GM19452 (cell line): Measurements from ENCODE around the gene TSEN54.
A peak's percentile ranks its signal among the peaks of the same experiment; 100 is the strongest.
"Not testable (repeated sequence)": the region's sequence is repeated elsewhere in the genome, so short reads cannot be mapped to it uniquely, and the experiment has no call there.

Experiments
- ATAC-seq: cut with Tn5 transposase; IDR thresholded peaks from one replicate; pipeline ENCODE4 v1.9.1; 2021; ENCODE audit not compliant: unreplicated experiment

TSEN54 gene

DNA sequence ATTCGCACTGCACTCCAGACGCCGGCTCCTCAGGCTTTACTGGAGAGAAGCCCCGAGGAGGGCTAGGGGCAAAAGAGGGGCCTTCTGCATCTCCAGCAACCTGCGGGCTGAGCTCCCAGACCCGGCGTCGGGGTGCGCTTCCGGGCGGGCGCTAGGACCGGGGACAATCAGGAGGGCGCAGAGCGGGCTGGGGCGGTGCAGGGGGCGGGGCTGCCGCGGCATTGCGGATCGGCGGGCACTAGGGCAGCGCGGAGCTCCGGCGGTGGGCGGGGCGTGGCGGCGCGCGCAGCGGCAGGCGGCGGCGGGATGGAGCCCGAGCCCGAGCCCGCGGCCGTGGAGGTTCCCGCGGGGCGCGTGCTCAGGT is at the start of gene TSEN54:
TSS of gene TSEN54 (plus strand) at position 274 of the 364 bp plus-strand sequence. CDS start at position 307, 33 bp downstream.
- peak; percentile 61 for ATAC-seq

DNA sequence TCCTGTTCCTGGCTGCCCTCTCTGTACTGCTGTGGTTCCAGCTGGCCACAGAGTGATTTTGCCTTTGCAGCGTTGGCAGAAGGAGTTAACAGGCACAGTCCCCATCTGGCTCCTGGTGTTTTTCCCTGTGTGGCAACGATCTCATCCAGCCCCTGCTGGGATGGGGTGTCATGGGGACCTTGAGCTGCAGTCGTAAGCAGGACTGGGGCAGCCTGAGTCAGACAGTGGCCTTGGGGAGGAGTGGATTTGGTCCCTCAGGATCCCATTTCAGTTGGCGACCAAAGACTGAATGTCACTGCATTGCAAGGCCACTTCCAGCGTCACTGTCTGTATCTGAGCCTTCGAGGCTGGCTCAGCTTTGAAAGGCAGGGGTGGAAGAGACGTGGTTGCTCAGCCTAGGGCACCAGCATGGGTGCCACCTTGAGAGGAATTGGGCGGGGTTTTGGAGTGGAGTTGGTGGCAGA is 48.0 kb upstream of the TSEN54 start:
- no peak for ATAC-seq

DNA sequence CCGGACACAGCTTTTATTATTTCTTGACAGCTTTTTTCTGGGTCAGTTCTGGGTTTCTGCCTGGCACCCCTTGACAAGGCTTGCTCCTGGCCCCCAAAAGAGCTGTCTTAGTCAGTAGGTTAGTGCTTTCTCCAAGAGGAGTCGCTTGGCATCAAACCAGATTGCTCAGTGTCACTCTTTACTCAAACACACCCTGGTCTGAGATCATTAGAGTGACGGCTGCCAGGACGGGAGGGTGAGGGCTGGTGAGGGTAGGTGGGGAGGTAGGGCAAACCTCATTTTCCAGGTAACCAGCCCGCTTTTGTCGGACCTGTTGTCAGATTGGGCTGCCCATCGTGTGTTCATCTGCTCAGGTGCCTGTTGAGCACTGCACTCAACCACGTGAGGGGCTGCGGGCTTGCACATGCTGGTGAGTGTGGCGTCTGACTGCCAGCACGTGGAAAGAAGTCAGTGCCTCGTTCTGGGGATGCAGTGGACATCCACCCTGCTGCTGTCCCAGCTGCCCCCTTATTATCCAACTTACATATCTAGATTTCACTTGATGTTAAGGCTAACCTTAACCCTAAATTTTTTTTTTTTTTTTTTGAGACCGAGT is 47.5 kb upstream of the TSEN54 start:
- ATAC-seq: no peak

DNA sequence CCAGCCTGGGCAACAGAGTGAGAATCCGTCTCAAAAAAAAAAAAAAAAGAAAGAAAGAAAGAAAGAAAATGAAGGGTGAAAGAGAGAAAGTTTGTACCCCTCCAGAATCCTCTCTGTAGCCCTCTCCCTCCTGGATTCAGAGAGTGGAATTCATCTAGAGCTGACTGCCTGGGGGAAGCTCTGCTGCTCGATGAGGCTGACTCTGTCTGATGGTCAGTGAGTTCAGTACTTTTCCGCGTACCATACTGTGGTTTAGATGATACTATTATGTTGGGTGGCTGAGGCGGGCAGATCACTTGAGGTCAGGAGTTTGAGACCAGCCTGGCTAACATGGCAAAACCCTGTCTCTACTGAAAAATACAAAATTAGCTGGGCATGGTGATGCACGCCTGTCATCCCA is 45.1 kb upstream of the TSEN54 start:
- no peak for ATAC-seq

DNA sequence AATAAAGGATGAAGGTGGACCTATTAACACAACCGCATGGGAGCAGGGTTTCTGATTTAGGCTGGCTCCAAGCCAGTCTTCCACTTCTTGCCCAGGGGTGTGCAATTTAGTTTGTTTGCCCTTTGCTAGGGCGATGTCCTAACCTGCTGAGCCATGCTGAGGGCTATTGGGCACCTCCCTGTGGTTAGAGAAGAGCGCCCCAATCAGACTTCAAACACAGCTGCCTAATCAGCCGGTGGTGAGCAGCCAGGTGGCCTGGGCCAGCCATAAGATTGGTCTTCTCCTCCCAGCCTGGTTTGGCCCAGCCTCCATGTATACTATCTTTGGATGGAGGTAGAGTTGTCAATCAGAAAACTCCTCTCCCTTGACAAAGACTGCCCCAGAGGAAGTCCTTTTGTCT is 44.2 kb upstream of the TSEN54 start:
- no peak for ATAC-seq

DNA sequence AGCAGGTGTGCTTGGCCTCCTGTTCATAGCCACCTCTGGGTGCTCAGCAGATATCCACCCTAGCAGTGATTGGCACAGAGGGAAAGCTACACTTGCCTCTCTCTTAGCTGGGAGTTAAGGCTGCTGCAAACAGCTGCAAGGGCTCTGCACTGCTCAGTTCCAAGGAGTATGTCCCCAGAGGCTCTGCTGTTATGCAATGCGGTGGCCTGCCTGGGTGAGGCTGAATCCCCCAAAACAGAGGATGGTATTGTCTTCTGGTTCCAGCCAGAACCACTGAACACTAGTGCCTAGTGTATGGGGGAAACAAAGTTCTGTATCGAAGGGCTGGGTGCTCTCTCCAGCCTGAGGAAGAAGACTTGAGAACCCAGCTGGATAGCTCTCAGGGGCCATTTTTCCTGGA is 43.1 kb upstream of the TSEN54 start:
- no peak for ATAC-seq

DNA sequence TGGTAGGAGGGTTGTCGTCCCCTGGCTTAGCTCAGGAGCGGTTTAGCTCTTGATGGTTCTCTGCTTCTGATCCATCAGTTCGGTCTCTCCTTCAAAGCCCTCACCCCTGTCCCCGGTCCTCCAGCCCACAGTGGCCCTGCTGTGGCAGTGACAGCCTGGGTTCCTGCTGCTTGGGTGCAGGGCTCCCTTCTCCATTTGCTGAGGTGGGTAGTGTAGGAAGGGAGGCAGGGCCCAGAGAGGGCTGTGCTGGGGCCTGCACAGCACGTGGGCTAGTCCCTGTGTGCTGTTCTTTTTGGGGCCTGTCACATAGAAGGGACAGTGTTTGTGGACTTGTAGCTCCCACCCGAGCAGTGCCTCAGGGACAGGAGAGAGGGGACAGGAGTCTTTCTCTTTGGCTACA is 41.6 kb upstream of the TSEN54 start:
- ATAC-seq: no peak

DNA sequence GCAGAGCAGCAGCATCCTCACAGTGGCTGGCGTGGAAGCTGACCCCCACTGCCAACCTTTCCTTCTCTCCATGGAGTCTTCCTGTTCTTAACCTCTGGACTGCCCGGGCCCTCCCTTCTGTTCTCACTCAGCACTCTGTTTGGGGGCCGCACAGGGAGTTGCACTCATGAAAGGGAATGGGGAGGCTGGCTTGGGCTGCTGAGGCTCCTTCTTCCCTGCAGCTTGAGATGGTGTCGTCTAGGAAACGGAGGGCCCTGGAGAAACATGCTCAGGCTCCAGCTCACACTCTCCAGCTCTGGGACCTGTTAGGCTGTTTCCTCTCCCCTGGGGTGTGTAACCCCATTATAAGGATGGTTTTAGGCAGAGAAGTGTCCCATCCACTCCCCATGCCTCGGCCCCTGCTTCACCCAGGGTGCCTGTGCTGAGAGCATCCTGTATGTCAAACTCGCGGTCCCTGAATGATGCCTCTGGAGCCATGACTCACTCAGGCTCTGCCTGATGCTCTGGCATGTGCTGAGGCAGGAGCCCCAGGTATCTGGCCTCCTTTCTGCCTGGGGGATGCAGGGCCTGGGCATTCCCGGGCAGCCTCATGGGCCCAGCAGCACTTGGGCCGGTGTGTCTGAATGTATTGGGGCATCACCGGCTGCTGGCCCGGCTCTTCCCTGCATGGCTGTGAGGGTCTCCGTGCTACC is 41.0 kb upstream of the TSEN54 start:
- no peak for ATAC-seq

DNA sequence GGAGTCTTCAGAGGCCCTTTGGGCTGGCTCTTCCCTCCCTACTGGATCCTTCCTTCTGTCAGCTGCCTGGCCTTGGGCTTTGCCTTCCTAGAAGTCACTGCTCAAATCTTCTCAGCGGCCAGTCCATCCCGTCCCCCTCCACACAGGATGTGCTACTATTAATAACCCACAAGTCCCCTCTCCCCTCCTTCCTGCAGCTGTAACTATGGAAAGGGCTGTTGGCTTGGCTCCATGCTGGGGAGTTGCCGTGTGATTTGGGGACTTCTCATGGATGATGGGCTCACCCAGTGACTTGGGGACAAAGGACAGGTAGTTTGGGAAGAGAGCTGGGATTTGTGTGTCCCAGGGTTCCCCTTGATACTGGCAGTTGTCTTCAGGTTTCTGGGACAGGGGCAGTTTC is 40.5 kb upstream of the TSEN54 start:
- no peak for ATAC-seq

DNA sequence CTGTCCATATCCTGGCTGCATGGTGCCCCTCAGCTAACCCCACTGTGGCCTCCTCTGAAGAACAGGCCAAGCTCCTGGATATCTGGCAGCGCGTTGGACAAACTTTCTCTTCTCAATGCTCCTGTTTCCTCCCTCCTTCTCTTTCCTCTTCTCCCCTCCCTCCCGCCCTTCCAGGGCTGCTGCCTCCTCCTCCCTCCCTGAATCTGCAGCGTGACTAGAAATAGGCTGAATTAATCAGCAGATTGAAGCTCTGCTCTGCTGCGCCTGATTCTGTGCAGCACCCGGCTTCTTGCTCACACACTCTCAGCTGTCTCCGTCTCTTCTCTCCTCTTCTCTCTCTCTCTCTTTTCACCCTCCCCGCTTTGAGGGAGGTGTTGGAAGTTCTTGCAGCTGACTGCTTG is 40.1 kb upstream of the TSEN54 start:
- no peak for ATAC-seq

DNA sequence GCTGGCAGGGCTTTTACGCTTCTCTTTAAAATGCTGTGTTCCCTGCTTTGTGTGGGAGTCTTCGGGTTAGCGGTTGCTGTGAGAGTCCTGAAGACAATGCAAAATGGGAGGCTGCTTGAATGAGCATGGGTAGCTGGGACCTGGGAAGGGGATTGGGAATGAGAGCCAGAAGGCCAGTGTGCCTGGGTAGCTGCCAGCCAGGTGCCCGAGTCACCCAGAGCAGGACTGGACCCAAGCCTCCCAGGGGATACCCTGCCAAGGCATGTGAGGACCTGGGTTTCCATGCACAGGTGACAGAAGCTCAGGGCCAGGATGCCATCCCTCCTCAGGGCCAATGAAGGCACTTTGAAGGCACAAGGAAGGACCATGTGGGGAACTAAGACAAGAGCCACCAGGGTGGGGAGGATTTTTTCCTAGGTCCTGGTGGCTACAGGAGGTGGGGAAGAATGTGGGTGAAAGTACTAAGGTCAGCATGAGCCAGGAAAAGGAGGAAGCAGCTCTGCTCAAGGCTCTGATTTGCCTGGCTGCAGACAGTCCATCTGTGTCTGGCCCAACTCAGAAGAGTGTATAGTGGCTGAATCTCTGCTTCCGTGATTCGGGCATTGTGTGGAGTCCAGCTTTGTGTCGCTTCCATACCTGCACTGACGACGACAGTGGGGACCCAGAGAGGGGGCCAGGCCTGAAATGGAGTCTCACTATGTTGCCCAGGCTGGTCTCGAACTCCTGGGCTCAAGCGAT is 39.4 kb upstream of the TSEN54 start:
- no peak for ATAC-seq

DNA sequence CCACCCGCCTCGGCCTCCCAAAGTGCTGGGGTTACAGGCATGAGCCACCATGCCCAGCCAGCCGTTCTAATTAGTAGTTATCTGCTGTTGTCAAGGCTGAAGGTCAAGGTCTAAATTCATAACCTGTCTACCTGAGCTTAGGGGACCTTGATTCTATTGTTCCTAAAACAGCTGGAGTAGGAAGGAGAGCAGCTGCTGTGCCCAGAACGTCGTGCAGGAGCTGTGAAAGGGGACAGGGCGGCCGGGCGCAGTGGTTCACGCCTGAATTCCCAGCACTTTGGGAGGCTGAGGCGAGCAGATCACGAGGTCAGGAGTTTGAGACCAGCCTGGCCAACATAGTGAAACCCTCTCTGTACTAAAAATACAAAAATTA is 38.9 kb upstream of the TSEN54 start:
- not testable (repeated sequence) for ATAC-seq

DNA sequence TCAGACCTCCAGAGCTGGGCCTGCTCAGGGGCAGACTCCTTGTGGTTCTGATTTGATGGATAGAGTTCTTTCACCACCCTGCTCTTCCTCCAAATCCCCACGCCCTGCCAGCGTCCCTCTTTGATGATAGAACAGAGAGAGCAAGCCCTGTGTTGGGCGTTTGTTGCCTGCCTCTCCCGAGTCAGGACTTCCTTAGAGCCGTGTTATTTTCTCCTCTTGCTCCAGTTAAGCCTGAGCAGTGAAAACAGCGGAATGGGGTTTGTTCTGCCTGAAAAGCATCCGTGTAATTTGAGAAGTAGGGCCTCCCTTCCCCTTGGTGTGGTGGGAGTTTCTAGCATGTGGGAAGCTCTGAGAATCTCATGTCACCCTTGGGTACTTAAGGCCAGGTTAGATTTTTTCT is 37.8 kb upstream of the TSEN54 start:
- no peak for ATAC-seq

DNA sequence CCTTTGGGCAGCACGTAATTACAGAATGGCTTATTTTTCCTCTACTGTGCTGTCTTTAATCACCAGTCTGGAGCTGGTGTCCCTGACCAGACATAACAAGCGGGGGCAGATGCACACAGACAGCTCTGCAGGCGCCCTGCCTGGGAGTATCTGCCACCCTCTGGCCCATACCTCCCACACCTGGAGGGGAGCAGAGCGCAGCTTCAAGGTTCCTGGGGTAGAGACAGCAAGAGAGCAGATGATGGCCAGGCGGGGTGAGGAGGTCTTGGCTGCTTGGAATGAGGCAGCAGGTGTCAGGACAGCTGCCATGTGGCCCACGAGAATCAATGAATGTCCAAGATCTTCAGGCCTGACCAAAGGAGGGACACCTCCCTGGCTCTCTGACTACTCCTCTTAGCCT is 36.0 kb upstream of the TSEN54 start:
- ATAC-seq: no peak

DNA sequence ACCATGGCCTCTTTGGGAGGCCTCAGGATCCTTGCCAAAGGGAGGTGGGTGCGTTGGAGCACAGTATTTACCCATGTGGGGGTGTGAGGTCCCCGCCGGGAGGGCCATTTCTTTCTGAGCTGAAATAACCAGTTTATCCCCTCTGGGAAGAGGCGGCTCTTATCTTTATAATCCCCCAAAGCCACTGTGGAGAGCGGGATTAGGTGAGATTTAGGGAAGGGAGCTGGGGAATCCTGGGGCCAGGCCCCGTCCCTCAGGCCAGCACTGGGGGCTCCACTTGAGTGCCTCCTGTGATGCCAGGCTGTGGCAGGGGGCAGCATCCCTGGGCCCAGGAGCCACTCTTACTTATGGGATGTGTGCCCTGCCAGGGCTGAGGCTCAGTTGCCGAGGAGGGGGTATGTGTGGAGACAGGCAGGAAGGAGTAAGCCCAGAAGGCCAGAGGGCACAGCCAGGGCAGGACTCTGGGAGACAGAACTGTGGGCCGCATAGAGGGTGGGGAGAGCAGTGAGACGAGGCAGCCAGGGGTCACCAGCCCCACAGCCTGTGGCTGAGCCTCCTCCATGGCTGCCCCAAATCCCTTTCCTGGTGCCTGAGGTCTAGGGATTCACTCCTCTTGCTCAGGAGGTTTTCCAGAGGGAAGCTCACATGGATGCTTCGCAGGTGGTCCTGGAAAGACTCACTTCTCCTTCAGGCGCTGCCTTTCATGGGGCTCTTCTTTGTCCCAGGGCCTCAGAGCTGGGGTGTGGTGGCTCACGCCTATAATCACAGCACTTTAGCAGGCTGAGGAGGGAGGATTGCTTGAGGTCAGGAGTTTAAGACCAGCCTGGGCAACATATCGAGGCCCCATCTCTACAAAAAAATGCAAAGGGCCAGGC is 34.9 kb upstream of the TSEN54 start:
- no peak for ATAC-seq

DNA sequence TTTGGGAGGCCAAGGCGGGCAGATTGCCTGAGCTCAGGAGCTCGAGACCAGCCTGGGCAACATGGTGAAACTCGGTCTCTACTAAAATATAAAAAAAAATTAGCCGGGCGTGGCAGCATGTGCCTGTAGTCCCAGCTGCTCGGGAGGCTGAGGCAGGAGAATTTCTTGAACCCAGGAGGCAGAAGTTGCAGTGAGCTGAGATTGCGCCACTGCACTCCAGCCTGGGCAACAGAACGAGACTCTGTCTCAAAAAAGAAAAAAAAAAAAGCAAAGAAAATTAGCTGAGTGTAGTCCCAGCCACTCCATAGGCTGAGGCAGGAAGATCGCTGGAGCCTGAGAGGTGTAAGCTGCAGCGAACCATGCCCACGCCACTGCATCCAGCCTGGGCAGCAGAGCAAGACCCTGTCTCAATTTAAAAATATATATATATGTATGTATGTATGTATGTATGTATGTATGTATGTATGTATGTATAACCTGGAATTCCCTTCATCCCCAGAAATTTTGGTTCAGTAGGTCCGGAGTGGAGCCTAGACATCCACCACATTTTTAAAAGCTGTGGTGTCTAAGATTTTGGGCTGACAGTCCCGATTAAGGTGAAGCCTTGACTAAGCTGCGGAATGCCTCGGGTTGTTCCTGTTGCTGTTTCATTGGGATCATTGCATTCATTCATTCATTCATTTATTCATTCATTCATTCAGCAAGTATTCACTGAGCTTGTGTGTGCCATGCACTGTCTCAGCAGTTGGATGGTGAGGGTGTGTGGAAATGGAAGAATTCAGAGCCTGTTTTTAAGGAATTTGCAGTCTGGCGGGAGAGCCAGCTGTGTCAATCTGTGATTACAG is 34.0 kb upstream of the TSEN54 start:
- no peak for ATAC-seq

DNA sequence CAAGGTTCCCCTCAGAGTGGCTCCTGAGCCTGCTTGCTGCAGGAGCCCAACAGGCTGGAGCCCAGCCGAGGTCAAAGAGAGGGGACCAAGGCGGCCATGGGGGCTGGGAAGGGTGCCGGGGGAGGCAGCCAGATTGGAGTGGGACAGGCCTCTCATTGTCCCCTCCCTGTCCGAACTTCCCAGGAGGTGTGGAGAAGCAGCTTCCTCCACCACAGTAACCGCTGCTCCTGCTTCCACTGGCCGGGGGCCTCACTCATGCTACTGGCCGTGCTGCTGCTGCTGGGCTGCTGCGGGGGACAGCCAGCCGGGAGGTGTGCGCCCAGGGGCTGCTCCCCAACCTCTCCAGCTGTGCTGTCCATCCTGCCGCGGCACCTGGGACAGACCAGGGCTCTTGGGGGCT is 30.6 kb upstream of the TSEN54 start:
- no peak for ATAC-seq

DNA sequence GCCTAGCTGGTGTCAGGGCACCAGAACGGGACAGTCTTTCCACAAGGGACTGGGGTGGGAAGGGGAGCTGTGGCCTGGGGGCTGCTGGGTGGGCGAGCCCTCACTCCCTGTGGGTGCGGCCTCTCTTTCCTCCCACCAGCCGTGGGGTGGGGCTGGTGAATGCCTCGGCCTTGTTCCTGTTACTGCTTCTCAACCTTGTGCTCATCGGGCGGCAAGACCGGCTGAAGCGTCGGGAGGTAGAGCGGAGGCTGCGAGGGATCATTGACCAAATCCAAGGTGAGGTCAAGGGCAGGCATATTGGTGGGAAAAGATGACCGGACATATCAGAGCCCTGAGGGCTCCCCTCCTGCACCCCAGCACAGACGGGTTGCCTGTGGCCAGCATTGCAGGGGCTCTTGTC is 30.2 kb upstream of the TSEN54 start:
- no peak for ATAC-seq

DNA sequence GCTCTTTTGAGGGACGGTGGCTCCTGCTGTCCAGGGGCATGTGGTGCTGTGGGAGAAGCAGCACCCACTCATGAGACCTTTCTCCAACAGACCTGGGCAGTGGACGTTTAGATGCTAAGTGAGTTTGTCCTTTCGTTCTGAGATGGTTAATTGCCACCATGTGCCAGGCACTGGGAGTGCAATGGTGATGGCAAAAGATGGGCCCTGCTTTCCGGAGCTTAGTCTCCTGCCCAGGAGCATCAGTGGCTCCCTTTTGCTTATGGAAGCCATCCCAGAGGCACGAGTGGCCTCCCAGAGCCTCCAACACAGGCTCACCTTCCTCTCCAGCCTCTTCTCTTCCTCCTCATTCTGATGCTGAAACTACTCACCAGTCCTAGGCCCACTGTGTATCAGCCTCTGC is 29.4 kb upstream of the TSEN54 start:
- ATAC-seq: no peak

DNA sequence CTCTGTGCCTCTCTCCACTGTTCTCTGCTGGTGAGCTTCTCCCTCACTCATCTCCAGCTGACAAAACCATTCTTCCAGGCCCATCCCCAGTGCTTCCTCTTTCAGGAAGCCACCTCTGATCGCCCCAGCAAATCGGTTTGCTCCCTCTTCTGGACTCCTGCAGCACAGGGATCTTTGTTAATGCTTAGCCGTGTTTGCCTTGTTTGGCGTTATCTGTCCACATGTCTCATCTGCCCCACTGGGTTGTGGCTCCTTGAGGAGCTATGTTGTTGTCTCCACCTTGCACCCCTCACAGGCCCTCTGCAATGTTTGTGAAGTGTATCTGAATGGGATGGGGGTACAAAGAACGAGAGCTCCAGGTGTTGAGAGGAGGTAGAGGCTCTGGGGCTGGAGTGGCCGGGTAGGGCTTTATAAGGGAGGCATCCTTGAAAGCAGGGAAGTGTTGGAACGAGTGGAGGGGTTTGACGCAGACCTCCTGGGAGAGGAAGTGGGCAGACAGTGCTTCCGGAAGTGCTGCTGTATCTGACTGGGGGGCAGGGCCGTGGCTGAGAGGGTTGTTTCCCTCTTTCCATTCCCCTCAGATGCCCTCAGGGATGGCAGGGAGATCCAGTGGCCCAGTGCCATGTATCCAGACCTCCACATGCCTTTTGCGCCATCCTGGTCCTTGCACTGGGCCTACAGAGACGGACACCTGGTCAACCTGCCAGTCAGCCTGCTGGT is 28.8 kb upstream of the TSEN54 start:
- ATAC-seq: no peak
